ENCODE measurements around the gene LMF1.
"Not testable (repeated sequence)": the region's sequence is repeated elsewhere in the genome, so short reads cannot be mapped to it uniquely, and the experiment has no call there.

LMF1 gene

GRCh38 chr16:968620-969019 lies 2.2 kb downstream of the LMF1 start:
- no peak for DNase-seq

DNA sequence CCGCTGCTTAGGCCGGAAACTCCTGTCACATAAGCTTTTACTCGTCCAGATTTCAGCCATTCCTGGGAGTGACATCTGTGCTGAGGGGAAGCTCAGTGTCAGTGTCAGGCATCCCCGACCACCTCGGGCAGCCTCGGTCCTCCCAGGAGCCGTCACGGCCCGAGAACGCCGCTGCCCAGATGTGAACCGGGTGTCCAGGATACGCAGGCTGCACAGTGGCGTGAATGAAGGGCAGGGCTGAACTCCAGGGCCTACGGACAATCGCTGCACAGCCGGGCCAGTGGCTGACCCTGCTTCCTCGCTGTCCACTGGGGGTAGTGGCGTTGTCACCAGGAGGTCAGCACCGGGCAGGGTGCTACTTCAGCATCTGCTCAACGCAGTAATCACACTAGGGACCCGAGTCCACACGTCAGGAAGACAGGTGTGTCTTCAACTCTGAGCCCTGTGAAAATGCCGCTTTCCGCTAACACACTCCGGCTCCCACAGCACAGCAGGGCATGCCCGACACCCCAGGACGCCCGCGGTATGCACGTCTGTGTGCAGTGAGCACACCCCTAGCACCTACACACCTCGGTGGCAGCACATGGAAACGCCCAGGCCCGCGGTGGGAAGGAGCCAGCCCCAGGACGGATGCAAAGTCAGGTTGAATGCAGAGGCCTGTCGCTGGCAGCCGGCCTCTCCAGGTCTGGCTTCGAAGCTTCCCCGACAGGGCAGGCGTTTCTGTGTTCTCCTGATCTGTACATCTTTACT lies 3.1 kb downstream of the LMF1 start:
- no peak for DNase-seq

DNA sequence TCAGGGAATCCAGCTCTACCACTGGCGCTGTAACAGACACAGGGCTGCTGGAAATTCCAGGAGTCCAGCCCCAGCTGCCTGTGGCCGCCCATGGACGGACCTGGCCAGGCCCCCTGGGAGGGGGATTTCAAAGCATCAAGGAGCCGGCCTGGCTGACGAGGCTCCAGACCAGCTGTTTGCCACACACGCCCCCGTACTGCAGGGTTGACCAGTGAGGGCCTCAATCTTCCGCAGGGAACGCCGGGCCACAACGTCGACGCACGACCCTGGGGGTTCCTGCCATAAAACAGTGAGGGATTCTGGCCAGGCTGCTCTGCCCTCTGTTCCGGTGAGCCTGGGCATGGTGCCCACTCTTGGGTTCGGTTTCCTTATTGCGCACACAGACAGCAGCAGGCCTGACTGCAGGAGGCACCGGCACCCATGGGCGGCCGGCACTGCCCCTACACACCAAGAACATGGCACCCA lies 3.7 kb downstream of the LMF1 start:
- DNase-seq: no peak

DNA sequence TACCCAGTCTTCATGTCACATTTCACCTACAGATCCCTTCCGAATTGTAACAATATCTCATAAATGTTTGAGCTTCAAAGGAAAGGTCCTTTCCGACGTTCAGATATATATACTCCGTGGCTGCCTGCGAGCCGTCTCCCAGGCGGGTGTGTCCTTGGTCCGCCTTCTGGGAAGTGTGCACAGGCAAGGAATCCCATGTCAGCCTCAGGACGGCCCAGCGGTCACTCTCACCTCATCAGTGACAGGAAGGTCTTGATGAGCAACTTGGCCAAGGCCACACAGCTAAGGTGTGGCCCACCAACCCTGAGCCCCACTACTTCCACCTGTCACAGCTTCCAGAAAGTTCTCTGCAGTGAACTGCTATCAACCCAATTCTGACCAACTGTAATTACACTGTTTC lies 4.3 kb downstream of the LMF1 start:
- no peak for DNase-seq

DNA sequence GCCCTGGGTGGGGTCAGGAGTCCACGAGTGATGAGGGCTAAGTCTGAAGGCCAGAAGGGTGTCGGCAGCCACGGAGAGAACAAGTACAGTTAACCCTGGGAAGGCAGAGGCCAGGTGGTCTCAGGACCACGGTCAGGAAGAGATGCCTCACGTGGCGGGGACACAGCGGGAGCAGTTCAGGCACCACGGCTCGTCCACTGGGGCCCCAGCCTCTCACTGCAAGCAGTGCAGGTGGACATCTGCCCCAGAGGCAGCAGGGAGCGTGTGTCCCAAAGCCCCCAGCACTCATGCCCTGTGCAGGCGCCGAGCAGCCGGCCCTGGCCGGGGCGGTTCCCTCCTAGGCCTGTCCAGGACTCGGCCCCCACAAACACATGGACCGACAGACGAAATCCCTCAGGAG lies 4.7 kb downstream of the LMF1 start:
- DNase-seq: no peak

- DNase-seq: no peak
These were observed 5.3 kb downstream of the LMF1 start for GRCh38 chr16:965487-965886.

DNA sequence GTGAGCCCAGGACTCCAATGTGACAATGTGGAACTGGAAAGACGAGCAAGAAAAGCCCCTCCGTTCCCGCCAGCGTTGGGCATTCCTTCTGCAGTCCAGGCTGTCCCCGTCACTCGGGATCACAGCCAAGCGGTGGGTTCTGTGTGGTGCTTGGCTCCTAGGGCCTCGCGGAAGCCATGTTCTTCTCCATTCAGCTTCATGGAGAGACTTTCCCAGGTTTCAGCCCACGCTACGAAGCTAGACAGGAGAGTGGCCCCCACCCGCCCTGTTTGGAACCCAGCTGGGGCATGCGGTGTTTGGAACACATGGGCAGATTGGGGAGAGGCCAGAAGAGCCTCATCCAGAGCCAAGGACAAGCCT lies 5.8 kb downstream of the LMF1 start:
- DNase-seq: peak; percentile 53

DNA sequence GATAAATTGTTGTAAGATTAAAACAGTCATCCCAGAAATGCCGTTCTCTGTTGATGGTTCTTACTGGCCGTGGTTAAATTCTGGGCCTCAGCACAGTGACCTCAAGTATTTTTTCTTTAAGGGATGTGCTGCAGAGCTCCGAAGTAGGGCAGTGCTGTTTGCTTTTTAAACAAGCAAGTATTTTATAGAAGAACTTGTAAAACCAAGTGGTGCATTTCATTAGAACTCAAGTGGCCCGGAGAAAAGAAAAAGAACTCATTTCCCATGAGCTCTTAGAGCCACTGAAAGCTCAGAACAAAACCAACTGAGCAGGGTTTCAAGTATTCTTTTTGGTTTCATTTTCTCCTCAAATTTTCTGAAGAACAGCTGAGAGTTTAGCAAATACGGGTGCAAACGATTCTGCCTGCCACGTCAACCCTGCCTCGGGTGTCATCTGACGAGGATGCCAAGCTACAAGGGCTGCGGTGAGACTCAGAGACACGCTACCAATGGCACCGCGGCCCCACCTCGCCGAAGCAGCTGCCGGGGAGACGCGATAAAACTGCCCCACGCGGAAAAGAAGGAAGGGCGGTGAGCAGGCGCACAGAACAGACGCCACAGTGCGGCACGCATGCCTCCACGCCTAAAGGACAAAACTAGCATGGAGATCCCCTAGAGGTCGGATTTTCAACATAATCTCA lies 6.3 kb downstream of the LMF1 start:
- peak; percentile 95 for DNase-seq

GRCh38 chr16:963913-964312 lies 6.9 kb downstream of the LMF1 start:
- no peak for DNase-seq

DNA sequence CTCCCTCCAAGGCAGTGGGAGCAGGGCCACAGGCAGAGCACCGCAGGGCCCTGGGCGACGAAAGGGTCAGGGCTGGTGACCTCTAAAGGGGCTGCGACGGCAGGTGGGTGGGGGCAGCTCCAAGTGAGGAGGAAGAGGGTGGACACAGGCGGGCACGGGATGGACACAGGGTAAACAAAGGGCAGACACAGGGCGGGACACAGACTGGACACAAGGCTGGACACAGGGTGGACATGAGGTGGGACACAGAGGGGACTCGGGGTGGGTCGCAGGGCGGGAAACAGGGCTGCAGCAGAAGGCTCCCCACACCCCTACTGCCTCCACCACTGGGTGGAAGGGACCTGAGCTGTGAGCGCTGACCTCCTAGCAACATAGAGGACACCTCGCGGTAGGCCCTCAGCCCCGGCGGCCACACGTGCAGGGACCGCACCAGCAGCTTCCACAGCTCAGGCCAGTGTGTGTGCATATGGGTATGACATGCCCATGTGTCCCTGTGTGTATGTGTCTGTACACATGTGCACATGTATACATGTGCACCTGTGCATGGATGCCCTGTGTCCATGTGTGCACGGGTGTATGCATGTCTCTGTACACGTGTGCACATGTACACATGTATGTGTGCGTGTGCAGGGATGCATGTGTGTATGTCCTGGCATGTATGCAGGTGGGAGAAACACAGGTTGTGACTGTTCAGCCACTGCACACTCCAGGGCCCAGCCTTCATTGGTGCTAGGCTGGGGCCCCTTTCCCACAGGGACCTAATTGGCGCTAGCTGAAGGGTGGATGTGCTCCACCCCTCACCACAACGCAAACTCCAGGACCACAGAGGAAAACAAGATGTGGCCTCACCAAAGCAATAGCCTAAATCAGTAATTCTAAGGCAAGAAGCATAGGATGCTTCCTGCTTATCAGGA lies 7.6 kb downstream of the LMF1 start:
- DNase-seq: no peak

- DNase-seq: no peak
These were observed 8.4 kb downstream of the LMF1 start for GRCh38 chr16:962366-962765.

GRCh38 chr16:959232-960040 lies 11.3 kb downstream of the LMF1 start:
- DNase-seq: no peak

GRCh38 chr16:955766-956165 lies 15.0 kb downstream of the LMF1 start:
- not testable (repeated sequence) for DNase-seq

DNA sequence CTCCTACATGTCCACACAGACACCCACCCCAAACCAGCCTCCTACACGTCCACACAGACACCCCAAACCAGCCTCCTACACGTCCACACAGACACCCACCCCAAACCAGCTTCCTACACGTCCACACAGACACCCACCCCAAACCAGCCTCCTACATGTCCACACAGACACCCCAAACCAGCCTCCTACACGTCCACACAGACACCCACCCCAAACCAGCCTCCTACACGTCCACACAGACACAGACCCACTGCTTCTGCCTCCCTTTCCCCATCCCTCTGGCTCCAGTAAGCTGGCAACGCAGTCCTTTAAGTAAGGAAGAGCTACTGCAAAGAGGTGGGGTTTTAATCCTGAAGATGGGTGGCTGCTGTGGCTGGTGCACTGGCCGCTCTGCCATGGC lies 17.0 kb downstream of the LMF1 start:
- DNase-seq: not testable (repeated sequence)

- no peak for DNase-seq
These were observed 18.5 kb downstream of the LMF1 start for GRCh38 chr16:952321-952720.

- DNase-seq: no peak
These were observed 19.0 kb downstream of the LMF1 start for GRCh38 chr16:951660-952301.

DNA sequence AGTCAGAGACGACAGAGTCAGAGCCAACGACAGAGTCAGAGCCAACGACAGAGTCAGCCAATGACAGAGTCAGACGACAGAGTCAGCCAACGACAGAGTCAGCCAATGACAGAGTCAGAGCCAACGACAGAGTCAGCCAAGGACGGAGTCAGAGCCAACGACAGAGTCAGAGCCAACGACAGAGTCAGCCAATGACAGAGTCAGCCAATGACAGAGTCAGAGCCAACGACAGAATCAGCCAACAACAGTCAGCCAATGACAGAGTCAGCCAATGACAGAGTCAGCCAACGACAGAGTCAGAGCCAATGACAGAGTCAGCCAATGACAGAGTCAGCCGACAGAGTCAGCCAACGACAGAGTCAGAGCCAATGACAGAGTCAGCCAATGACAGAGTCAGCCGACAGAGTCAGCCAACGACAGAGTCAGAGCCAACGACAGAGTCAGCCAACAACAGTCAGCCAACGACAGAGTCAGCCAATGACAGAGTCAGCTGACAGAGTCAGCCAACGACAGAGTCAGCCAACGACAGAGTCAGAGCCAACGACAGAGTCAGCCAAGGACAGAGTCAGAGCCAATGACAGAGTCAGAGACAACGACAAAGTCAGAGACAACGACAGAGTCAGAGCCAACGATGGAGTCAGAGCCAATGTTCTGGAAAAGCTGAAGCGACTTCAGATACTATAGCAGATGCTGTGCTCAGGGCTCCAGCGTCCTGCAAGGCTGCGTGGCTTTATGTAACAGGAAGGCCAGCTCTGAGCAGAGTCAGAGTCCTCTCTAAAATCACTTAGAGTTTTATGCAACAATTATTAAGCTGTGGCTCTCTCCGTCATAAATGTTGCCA lies 19.8 kb downstream of the LMF1 start:
- not testable (repeated sequence) for DNase-seq

GRCh38 chr16:948767-949166 lies 22.0 kb downstream of the LMF1 start:
- not testable (repeated sequence) for DNase-seq

- not testable (repeated sequence) for DNase-seq
These were observed 22.9 kb downstream of the LMF1 start for GRCh38 chr16:947922-948303.

DNA sequence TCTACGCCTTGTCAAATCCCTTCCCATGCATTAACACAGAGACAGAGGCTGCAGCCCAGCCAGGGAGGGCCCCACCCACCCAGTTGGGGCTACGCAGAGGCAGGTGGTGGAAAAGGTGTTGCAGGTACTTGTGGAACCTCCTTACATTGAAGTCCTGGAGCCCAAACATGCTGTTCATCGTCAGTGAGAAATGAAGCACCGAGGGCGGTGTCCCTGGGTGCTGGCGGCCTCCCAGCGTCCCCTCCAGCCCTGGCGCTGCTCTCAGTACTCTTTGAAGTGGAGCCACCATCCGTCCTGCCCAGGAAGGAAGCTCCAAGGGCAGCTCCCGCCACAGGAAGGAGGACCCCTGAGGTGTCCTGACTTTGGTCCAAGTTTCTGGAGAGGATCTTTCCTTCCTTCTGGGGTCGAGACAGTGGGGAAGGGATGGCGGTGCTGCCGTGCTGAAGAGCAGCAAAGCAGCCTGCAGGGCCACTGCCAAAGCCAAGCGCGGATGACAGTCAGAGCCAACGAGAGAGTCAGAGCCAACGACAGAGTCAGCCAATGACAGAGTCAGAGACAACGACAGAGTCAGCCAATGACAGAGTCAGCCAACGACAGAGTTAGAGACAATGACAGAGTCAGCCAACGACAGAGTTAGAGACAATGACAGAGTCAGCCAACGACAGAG lies 23.4 kb downstream of the LMF1 start:
- peak; percentile 43 for DNase-seq

- DNase-seq: no peak
These were observed 24.8 kb downstream of the LMF1 start for GRCh38 chr16:946048-946395.
